ENCODE measurements around the gene AGTRAP. TPM values are rescaled to one million over a fixed set of nuclear protein-coding genes. Genes with fewer than 3 reads are reported as not detected.
A peak's percentile ranks its signal among the peaks of the same experiment; 100 is the strongest.

Gene AGTRAP
- total and polyA plus RNA-seq, 2 of the 4 experiments (the other 2 are of a cell fraction), result 21.5 to 57.7 TPM

GRCh38 chr1:11712285-11712684 is 23.7 kb upstream of the AGTRAP start:
- H4K91ac ChIP-seq (ENCODE audit: insufficient read depth, low read depth, low read length), result no peak overlapping the region
- H2BK15ac ChIP-seq (ENCODE audit: low read depth, low read length), result no peak overlapping the region
- no peak for ATAC-seq (ENCODE audit: low read depth)
- no peak overlapping the region for H4K8ac ChIP-seq (ENCODE audit: low read depth in 2 of 2, low read length in 2 of 2)
- H2AK5ac ChIP-seq (ENCODE audit: low read depth, low read length), result no peak overlapping the region
- H3K56ac ChIP-seq (ENCODE audit: extremely low read depth, insufficient read depth, low read length), result no peak overlapping the region
- no peaks in the 10 kb centered on the region for H3K79me1 ChIP-seq (ENCODE audit: low read depth in 1 of 2, low read length in 2 of 2)
- no peaks in the 10 kb centered on the region for H3K9me3 ChIP-seq (ENCODE audit: control insufficient read depth, insufficient read depth, low read length)
- no peak overlapping the region for H3K14ac ChIP-seq (replicated peaks; ENCODE audit: low read depth, low read length)
- H4K20me1 ChIP-seq (ENCODE audit: insufficient read depth, low read length), result no peaks in the 10 kb centered on the region
- no peak overlapping the region for H3K9ac ChIP-seq (ENCODE audit: low read depth, low read length)
- no peak overlapping the region for H3K4me3 ChIP-seq (ENCODE audit: insufficient read depth, low read depth, low read length)
- H3K36me3 ChIP-seq (ENCODE audit: control insufficient read depth, insufficient read depth, low read length), result no peaks in the 10 kb centered on the region
- no peak overlapping the region for H2BK120ac ChIP-seq (ENCODE audit: low read depth, low read length)
- H2AFZ ChIP-seq (replicated peaks; ENCODE audit: low read length, poor library complexity), result no peak overlapping the region
- H3K27ac ChIP-seq (ENCODE audit: insufficient read depth, low read length), result no peak overlapping the region
- no peak overlapping the region for H3K4ac ChIP-seq (ENCODE audit: low read depth, low read length)
- H3K27me3 ChIP-seq (ENCODE audit: control insufficient read depth, insufficient read depth, low read length), result peaks cover 20% of the 10 kb centered on the region
- H3K9me1 ChIP-seq (ENCODE audit: insufficient read depth, low read length), result no peaks in the 10 kb centered on the region
- no peak overlapping the region for H4K5ac ChIP-seq (ENCODE audit: low read depth, low read length)
- WGBS, 2 experiments (ENCODE audit: extremely low coverage in 2 of 2, insufficient read length in 1 of 2), result no CpG with 5 or more reads among the region's 8 CpGs
- in situ Hi-C loops (cut with MboI; ENCODE audit: low sequenced_read_pairs) (no loop called here), intact Hi-C loops (cut with micrococcal nuclease) (no loop called here), dilution Hi-C loops (cut with HindIII; ENCODE audit: low sequenced_read_pairs, unreplicated experiment) (no loop called here)
- BruUV-seq (replicated peaks), result no TSS peak
- H3K4me2 ChIP-seq (ENCODE audit: low read depth, low read length), result no peak overlapping the region
- no peak for TF ChIP-seq CEBPB (IDR thresholded peaks at IDR 0.05; ENCODE audit: low read depth, low read length)
- no peak for TF ChIP-seq FOS (IDR thresholded peaks at IDR 0.05; ENCODE audit: low read depth, low read length)
- TF ChIP-seq NFE2L2 (IDR thresholded peaks at IDR 0.05; ENCODE audit: low read depth, low read length), result no peak
- TF ChIP-seq POLR2A (IDR thresholded peaks at IDR 0.05; ENCODE audit: low read depth, low read length), result no peak
- TF ChIP-seq SMC3 (IDR thresholded peaks at IDR 0.05; ENCODE audit: low read depth, low read length), result no peak
- TF ChIP-seq ELK1 (IDR thresholded peaks at IDR 0.05; ENCODE audit: borderline replicate concordance, low read depth, low read length), result no peak
- no peak for TF ChIP-seq CHD1 (IDR thresholded peaks at IDR 0.05; ENCODE audit: low read depth, low read length)
- TF ChIP-seq MXI1 (IDR thresholded peaks at IDR 0.05; ENCODE audit: borderline replicate concordance, low read depth, low read length), result no peak
- TF ChIP-seq, protein P1, sequence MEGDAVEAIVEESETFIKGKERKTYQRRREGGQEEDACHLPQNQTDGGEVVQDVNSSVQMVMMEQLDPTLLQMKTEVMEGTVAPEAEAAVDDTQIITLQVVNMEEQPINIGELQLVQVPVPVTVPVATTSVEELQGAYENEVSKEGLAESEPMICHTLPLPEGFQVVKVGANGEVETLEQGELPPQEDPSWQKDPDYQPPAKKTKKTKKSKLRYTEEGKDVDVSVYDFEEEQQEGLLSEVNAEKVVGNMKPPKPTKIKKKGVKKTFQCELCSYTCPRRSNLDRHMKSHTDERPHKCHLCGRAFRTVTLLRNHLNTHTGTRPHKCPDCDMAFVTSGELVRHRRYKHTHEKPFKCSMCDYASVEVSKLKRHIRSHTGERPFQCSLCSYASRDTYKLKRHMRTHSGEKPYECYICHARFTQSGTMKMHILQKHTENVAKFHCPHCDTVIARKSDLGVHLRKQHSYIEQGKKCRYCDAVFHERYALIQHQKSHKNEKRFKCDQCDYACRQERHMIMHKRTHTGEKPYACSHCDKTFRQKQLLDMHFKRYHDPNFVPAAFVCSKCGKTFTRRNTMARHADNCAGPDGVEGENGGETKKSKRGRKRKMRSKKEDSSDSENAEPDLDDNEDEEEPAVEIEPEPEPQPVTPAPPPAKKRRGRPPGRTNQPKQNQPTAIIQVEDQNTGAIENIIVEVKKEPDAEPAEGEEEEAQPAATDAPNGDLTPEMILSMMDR (conservative IDR thresholded peaks at IDR 0.05; ENCODE audit: low read depth, low read length), result no peak
- TF ChIP-seq RCOR1 (IDR thresholded peaks at IDR 0.05; ENCODE audit: insufficient replicate concordance, low read length), result no peak
- TF ChIP-seq RFX5 (IDR thresholded peaks at IDR 0.05; ENCODE audit: low read depth, low read length), result no peak
- TF ChIP-seq, protein P2, sequence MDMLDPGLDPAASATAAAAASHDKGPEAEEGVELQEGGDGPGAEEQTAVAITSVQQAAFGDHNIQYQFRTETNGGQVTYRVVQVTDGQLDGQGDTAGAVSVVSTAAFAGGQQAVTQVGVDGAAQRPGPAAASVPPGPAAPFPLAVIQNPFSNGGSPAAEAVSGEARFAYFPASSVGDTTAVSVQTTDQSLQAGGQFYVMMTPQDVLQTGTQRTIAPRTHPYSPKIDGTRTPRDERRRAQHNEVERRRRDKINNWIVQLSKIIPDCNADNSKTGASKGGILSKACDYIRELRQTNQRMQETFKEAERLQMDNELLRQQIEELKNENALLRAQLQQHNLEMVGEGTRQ (IDR thresholded peaks at IDR 0.05; ENCODE audit: low read depth, low read length), result no peak
- no peak for TF ChIP-seq MAZ (IDR thresholded peaks at IDR 0.05; ENCODE audit: borderline replicate concordance, low read depth, low read length)
- TF ChIP-seq MAFK (IDR thresholded peaks at IDR 0.05; ENCODE audit: low read depth, low read length), result no peak
- TF ChIP-seq RAD21 (IDR thresholded peaks at IDR 0.05; ENCODE audit: low read length), result no peak
- no peak for TF ChIP-seq BHLHE40 (IDR thresholded peaks at IDR 0.05; ENCODE audit: low read depth, low read length)
- no peaks in the 10 kb centered on the region for H3K4me1 ChIP-seq (ENCODE audit: control insufficient read depth, insufficient read depth, low read length)
- no peak for DNase-seq
- H3K23ac ChIP-seq (ENCODE audit: low read depth, low read length), result no peak overlapping the region
- ChIA-PET POLR2A (ENCODE audit: unreplicated experiment) (no interaction called here), CTCF (no interaction called here)
- no peak overlapping the region for H2BK5ac ChIP-seq (ENCODE audit: low read depth, low read length, poor library complexity, severe bottlenecking)
- peak overlapping the region; percentile 55 for H2AK9ac ChIP-seq (replicated peaks; ENCODE audit: low read depth, low read length, poor library complexity)
- H2BK20ac ChIP-seq (ENCODE audit: low read depth, low read length), result no peak overlapping the region
- H3K18ac ChIP-seq (ENCODE audit: low read depth, low read length), result no peak overlapping the region

All from IMR-90 (cell line).